Colonic mucosa (tissue), 4 donors: Measurements from ENCODE around the gene SLC8A1. TPM values are rescaled to one million over a fixed set of nuclear protein-coding genes. Genes with fewer than 3 reads are reported as not detected.

Experiments
- DNase-seq: peaks from one replicate; pipeline ENCODE4 v3.0.0-alpha.2; 2020
- H3K27ac ChIP-seq: fragments of 200-600 bp; one replicate; pipeline ENCODE4 v1.8.0; 2021
- H3K27me3 ChIP-seq: fragments of 200-600 bp; one replicate; pipeline ENCODE4 v1.8.0; 2021
- H3K36me3 ChIP-seq: fragments of 200-600 bp; one replicate; pipeline ENCODE4 v1.8.0; 2021
- H3K4me1 ChIP-seq: fragments of 200-600 bp; one replicate; pipeline ENCODE4 v1.8.0; 2021; ENCODE audit warnings: mild to moderate bottlenecking
- H3K4me3 ChIP-seq: fragments of 200-600 bp; one replicate; pipeline ENCODE4 v1.8.0; 2021
- H3K9ac ChIP-seq, 2 donors: one replicate each; pipeline ENCODE4 v1.7.0; 2013; ENCODE audit warnings: control low read depth in 2 of 2, low read depth in 2 of 2, low read length in 2 of 2
- H3K9me3 ChIP-seq: fragments of 200-600 bp; one replicate; pipeline ENCODE4 v1.8.0; 2021
- intact Hi-C: fragments of 100-400 bp; cut with DNase I; formaldehyde crosslinking; loops from one replicate; pipeline ENCODE4 v1.14.1; 2022
- total RNA-seq, 2 donors: library from RNA; stranded (reverse); fragmentation: NEBNext Ultra II Directional in 1 of 2; extraction: Animal tissue kit (Norgen Biotek cat#: 25700) in 1 of 2; gene quantifications; one replicate each; pipeline ENCODE4 v1.2.1, GENCODE V29; 2021
- TF ChIP-seq, protein P1 (sequence below): fragments of 200-600 bp; IDR thresholded peaks from one replicate; pipeline ENCODE4 v1.8.0; 2022; ENCODE audit warnings: antibody characterized with exemption, mild to moderate bottlenecking
- donor health status: healthy.
- donor health status: DM: no; HTN: no; CAD: no.
- donor health status: DM: no; HTN: no; CAD: no.

Gene SLC8A1
- total RNA-seq, 2 donors from 2014 or later: 4.1 to 25.5 TPM

DNA sequence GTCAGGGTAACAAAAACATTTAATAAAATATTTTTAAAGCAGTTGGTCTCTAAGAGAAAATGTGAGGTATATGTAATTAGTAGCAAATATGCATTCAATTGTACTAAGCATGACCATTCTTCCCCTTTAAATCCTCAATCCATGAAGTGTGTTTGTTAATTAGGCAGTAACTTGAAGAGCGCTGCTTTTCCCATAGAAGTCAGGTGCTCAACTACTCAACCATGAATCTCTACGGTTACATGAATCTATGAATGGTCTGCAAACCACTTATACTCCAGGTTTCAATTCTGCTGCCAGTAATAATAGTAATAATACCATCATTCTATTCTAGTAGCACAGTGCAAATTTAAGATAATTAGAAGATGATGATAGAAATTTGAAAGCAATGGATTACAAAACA, 55.8 kb downstream of the SLC8A1 start:
- TF ChIP-seq, protein P1, sequence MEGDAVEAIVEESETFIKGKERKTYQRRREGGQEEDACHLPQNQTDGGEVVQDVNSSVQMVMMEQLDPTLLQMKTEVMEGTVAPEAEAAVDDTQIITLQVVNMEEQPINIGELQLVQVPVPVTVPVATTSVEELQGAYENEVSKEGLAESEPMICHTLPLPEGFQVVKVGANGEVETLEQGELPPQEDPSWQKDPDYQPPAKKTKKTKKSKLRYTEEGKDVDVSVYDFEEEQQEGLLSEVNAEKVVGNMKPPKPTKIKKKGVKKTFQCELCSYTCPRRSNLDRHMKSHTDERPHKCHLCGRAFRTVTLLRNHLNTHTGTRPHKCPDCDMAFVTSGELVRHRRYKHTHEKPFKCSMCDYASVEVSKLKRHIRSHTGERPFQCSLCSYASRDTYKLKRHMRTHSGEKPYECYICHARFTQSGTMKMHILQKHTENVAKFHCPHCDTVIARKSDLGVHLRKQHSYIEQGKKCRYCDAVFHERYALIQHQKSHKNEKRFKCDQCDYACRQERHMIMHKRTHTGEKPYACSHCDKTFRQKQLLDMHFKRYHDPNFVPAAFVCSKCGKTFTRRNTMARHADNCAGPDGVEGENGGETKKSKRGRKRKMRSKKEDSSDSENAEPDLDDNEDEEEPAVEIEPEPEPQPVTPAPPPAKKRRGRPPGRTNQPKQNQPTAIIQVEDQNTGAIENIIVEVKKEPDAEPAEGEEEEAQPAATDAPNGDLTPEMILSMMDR: no peak
- Histone ChIP-seq H3K36me3 (no peaks in the 10 kb centered on the region), H3K9me3 (no peaks in the 10 kb centered on the region), H3K4me3 (no peak overlapping the region), H3K4me1 (no peaks in the 10 kb centered on the region), H3K9ac (no peak overlapping the region), H3K27me3 (no peaks in the 10 kb centered on the region), H3K27ac (no peak overlapping the region)
- no peak for DNase-seq
- intact Hi-C loops: no loop called here

DNA sequence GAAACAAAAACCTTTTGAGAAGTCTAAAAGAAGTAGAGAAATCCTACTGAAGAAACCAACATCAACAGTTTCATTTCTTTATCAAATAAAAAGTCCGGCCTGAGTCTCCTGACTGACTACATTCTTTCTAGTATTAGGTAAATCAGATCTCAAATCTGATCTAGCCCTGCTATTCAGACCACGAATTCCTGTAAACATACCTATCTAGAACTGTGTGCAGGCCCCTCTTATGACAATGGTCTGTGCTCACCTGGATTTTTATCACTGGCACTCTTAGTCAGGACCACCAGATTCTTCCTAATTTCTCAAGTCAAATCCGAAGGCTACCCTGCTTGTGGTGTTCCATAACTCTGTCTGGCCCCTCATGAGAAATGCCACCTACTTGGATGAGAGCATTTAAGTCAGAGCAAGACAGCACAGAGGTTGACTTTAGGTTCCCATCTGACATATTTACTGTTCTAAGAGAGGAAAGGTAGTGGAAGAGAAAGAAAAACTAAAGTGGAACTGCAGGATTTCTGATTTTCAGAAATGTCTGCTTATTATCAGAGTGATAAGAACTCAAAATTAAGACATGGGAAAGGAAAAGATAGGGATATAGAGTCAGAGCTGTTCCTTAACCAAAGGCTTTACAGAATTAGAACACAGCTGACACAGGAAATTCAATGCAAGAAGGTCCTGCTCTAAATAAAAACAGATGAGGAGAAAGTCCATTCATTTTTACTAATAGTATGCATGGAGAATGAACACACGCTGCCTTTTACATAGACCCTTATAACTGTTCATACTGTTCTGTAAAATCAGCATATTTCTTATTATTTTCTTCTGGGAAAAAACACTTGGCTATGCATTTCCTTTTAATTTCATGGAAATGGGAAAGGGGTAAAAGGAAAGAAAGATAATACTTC, 56.5 kb downstream of the SLC8A1 start:
- Histone ChIP-seq H3K27me3 (no peaks in the 10 kb centered on the region), H3K9ac (no peak overlapping the region), H3K4me3 (no peak overlapping the region), H3K27ac (no peak overlapping the region), H3K9me3 (no peaks in the 10 kb centered on the region), H3K4me1 (no peaks in the 10 kb centered on the region), H3K36me3 (no peaks in the 10 kb centered on the region)
- intact Hi-C loops: no loop called here
- TF ChIP-seq, protein P1: no peak
- DNase-seq: no peak

DNA sequence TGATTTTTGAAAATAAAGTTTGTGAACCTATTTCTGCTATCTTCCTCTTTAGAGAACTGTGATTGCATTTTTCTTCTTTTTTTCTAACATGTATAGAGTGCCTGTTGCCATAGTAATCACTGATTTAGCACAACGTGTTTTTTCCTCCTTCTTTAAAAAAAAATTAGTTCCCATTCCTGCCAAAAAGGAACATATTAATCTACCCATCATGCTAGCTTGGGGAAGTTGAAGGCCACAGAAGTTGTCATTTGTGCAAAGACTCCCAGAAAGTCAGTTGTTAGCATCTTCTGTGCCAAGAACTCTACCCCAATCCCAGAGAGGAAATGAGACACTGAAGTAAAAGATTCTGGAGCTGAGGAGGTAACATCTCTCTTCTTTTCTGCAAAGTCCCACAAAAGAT, 57.3 kb downstream of the SLC8A1 start:
- intact Hi-C loops: no loop called here
- DNase-seq: no peak
- no peaks in the 10 kb centered on the region for H3K27me3 ChIP-seq
- H3K9ac ChIP-seq: no peak overlapping the region
- H3K4me1 ChIP-seq: no peaks in the 10 kb centered on the region
- no peaks in the 10 kb centered on the region for H3K36me3 ChIP-seq
- H3K9me3 ChIP-seq: no peaks in the 10 kb centered on the region
- no peak overlapping the region for H3K27ac ChIP-seq
- no peak overlapping the region for H3K4me3 ChIP-seq
- TF ChIP-seq, protein P1: no peak

GRCh38 chr2:40394031-40394430, 57.9 kb downstream of the SLC8A1 start:
- Histone ChIP-seq H3K27me3 (no peaks in the 10 kb centered on the region), H3K36me3 (no peaks in the 10 kb centered on the region), H3K27ac (no peak overlapping the region), H3K9ac (no peak overlapping the region), H3K4me3 (no peak overlapping the region), H3K9me3 (no peaks in the 10 kb centered on the region), H3K4me1 (no peaks in the 10 kb centered on the region)
- TF ChIP-seq, protein P1: no peak
- intact Hi-C loops: no loop called here
- DNase-seq: no peak

- no peak overlapping the region for H3K27ac ChIP-seq
- TF ChIP-seq, protein P1: no peak
- intact Hi-C loops: no loop called here
Measured at GRCh38 chr2:40388161-40388560, 63.7 kb downstream of the SLC8A1 start.

More at GRCh38 chr2:40388161-40388560, 63.7 kb downstream of the SLC8A1 start:
- DNase-seq: no peak
- Histone ChIP-seq H3K9me3 (no peaks in the 10 kb centered on the region), H3K27me3 (no peaks in the 10 kb centered on the region), H3K4me1 (no peaks in the 10 kb centered on the region), H3K36me3 (no peaks in the 10 kb centered on the region), H3K4me3 (no peak overlapping the region), H3K9ac (no peak overlapping the region)
